Neural cell (in vitro differentiated cells): ENCODE measurements around the gene C11orf16.

Source experiments
- CTCF ChIP-seq: fragments of 450-650 bp; IDR thresholded peaks from 2 replicates; pipeline ENCODE4 v1.5.1; 2014; ENCODE audit warnings: antibody characterized with exemption, mild to moderate bottlenecking, moderate library complexity; ENCODE audit not compliant: poor library complexity, severe bottlenecking
- EZH2 ChIP-seq: fragments of 200-600, 300-800 bp; shearing (Covaris generic), sonication (generic); IDR thresholded peaks from 2 replicates; pipeline ENCODE4 v1.6.1; 2014; ENCODE audit warnings: antibody characterized with exemption, low read length, borderline replicate concordance, mild to moderate bottlenecking; ENCODE audit not compliant: insufficient read depth, poor library complexity, severe bottlenecking
- TAF1 ChIP-seq: IDR thresholded peaks from 2 replicates; pipeline ENCODE4 v1.6.1; 2012; ENCODE audit warnings: low read depth

- TF ChIP-seq CTCF (no peak), TAF1 (no peak), EZH2 (no peak)
These were observed 47.7 kb upstream of the C11orf16 start for GRCh38 chr11:8980485-8980884.
